C4-2B (cell line): Measurements from ENCODE around the gene ANKMY1.

Source experiments
- H3K27ac ChIP-seq: fragments of 450-650 bp; 2 replicates; pipeline ENCODE4 v1.5.1; 2017
- ZFX ChIP-seq: fragments of 450-650 bp; IDR thresholded peaks from 2 replicates; pipeline ENCODE4 v1.6.1; 2017
- TF ChIP-seq, protein P1 (sequence below): fragments of 450-650 bp; conservative IDR thresholded peaks from 2 replicates; pipeline ENCODE4 v1.5.1; 2017; ENCODE audit warnings: mild to moderate bottlenecking

Gene ANKMY1

DNA sequence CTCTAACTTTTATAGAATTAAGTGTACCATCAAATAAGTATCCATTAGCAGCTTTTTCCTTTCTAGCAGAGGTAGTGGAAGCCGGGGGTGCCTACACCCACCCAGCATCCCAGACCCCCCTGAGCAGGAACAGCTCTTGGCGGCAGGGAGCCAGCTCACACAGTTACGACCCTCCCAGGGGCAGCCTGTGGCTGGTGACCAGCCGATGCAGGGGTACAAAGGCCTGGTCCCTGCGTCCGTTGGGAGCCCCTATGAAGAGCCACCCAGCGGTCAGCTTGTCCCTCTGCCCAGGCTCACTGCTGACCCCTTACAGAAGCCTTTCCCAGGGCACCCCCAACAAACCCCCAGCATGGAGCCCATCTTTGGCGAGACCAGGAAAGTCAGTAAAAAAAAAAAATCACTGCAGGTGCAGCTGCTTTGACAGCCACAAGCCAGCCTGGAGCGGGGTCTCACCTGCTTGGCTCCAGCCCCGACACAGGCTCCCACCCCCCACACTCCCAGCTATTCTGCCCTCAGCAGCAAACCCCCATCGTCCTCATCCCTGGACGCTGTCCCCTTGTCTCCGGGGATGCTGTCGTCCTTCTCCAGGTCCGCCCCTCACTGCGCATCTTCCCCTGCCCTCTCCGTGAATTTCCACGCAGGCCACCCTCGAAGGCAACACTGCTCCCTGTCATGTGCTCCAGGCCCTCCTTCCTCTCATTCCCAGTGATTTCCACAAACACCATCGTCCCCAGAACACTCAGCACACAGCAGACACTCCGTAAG, 79.3 kb downstream of the ANKMY1 start:
- no peak for TF ChIP-seq ZFX
- TF ChIP-seq, protein P1, sequence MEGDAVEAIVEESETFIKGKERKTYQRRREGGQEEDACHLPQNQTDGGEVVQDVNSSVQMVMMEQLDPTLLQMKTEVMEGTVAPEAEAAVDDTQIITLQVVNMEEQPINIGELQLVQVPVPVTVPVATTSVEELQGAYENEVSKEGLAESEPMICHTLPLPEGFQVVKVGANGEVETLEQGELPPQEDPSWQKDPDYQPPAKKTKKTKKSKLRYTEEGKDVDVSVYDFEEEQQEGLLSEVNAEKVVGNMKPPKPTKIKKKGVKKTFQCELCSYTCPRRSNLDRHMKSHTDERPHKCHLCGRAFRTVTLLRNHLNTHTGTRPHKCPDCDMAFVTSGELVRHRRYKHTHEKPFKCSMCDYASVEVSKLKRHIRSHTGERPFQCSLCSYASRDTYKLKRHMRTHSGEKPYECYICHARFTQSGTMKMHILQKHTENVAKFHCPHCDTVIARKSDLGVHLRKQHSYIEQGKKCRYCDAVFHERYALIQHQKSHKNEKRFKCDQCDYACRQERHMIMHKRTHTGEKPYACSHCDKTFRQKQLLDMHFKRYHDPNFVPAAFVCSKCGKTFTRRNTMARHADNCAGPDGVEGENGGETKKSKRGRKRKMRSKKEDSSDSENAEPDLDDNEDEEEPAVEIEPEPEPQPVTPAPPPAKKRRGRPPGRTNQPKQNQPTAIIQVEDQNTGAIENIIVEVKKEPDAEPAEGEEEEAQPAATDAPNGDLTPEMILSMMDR: no peak
- H3K27ac ChIP-seq: no peak overlapping the region

DNA sequence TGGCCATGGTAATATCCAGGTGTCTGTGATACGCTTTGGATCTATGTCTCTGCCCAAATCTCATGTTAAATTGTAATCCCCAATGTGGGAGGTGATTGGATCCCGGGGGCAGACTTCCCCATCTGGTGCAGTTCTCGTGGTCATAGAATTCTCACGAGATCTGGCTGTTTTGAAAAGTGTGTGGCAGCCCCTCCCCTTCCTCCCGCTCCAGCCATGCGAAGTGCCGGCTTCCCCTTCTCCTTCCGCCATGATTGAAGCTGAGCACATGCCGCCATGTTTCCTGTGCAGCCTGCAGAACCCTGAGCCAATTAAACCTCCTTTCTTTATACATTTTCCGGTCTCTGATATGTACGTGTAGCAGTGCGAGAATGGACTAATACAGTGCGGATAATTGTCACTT, 79.9 kb downstream of the ANKMY1 start:
- no peak for TF ChIP-seq ZFX
- TF ChIP-seq, protein P1: no peak
- H3K27ac ChIP-seq: no peak overlapping the region

DNA sequence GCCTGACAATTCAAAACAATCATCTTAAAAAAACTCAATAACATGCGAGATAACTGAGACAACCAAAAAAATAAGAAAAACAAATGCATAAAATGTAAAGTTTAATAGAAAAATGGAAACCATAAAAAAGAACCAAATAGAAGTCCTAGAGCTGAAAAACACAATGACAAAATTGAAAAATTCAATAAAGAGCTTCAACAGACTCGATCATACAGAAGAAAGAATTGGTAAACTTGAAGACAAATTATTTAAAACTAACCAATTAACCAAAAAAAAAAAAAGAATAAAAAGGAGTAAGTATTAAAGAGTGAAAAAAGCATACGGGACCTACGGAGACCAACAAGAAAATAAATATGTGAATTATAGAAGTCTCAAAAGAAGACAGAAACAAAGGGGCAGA, 84.6 kb downstream of the ANKMY1 start:
- TF ChIP-seq ZFX: no peak
- TF ChIP-seq, protein P1: no peak
- no peak overlapping the region for H3K27ac ChIP-seq

DNA sequence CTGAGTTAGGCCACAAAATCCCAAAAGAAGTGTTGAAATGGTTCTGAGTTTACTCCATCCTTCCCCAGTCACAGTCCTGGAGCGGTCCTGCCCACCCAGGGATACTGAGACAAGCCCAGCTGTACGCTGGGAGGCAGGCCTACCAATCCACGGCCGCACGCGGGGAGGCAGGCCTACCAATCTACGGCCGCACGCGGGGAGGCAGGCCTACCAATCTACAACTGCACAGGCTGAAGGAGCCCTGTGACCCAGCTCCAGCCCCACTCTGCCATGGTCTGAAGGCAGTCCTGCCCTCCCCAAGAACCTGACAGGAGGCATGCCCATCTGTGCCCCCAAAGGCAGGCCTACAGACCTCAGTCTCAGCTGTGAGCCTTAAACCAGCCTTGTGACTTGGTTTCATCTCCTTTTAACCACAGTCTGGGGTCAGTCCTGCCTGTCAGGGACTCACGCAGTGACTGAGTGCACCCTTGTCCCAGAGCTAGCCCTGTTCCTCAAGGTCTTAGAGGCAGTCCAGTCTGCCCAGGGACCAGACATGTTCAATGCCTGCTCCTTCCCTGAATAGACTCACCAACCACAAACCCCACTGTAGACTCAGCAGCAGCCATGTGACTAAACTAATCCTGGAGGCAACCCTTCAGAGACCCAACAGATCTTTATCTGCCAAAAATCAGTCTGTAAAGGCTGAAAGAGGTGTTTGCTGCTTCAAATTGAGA, 85.6 kb downstream of the ANKMY1 start:
- no peak for TF ChIP-seq ZFX
- TF ChIP-seq, protein P1: no peak
- no peak overlapping the region for H3K27ac ChIP-seq

DNA sequence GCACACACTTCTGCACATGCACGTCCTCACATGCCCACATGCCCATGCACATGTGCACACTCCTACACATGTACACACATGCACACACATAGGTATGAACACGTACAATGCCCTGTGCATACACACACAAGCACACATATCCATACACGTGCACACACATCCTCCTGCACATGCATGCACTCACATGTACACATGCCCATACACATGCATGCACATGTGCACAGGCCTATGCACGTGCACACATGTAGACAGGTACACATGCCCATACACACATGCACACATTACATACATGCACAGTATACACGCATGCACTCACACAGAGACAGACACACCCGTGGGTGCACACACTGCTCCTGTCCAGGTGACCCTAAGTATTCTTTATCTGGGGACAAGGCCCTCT, 88.0 kb downstream of the ANKMY1 start:
- TF ChIP-seq, protein P1: no peak
- no peak for TF ChIP-seq ZFX
- no peak overlapping the region for H3K27ac ChIP-seq

DNA sequence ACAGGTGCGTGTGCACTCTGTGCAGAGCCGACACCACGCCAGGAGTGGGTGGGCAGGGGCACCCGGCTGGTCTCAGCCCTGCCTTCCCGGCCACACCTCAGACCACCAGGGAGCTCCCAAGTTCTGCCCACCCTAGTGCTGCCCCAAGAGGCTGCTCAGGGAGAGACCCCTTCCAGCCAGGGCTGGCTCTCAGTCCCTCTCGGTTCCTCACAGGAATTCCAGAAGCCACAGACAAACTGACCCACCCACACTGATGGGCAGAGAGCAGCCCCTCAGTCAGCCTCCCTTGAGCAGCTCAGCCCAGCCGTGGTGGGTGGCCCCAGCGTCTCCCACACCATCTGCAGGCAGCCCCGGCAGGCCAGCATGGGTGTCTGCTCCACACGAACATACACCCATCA, 88.5 kb downstream of the ANKMY1 start:
- TF ChIP-seq, protein P1: no peak
- TF ChIP-seq ZFX: no peak
- no peak overlapping the region for H3K27ac ChIP-seq
